DMS 273 treated with DMSO at 0.1 percent for 48 hours (cell line): ENCODE results near the gene SPRR2D.
"Not testable (repeated sequence)": the region's sequence is repeated elsewhere in the genome, so short reads cannot be mapped to it uniquely, and the experiment has no call there.

Experiments
- DNase-seq: peaks from one replicate; lab custom pipeline; 2025; lab: John Stamatoyannopoulos, UW

The SPRR2D gene

DNA sequence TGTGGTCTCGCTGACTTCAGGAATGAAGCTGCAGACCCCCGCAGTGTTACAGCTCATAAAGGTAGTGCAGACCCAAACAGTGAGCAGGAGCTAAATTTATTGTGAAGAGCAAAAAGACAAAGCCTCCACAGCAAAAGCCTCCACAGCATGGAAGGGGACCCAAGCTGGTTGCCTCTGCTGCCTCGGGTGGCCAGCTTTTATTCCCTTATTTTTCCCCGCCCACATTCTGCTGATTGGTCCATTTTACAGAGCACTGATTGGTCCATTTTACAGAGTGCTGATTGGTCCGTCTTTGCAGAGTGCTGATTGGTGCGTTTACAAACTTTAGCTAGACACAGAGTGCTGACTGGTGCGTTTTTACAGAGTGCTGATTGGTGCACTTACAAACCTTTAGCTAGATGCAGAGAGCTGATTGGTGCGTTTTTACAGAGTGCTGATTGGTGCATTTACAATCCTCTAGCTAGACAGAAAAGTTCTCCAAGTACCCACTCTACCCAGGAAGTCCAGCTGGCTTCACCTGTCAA lies 29.6 kb downstream of the SPRR2D start:
- DNase-seq: not testable (repeated sequence)

DNA sequence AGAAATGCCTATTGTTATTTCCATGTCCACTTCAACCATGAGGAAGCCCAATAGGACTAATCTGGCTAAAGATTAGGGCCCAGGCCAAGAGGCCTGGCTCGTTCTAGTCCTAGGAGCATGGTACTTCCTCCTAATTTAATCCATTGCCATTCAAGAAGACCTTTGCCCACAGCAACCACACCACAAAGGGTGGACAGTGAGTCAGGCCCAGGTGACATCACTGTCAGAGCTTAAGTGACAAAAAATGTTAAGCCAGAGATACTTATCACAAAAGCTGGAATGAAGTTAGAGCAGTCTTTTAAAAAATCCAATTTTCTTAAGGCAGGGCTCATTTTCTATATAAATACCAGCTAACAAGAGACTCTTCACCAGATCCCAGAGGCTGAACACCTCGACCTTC lies 39.5 kb downstream of the SPRR2D start, which contains the start of gene SPRR3:
Gene SPRR3 (plus strand): TSS at position 368 of the 400 bp plus-strand sequence. CDS start 1,272 bp downstream, outside the sequence.
- DNase-seq: no peak

GRCh38 chr1:153000294-153000693 lies 40.6 kb downstream of the SPRR2D start:
- DNase-seq: no peak

DNA sequence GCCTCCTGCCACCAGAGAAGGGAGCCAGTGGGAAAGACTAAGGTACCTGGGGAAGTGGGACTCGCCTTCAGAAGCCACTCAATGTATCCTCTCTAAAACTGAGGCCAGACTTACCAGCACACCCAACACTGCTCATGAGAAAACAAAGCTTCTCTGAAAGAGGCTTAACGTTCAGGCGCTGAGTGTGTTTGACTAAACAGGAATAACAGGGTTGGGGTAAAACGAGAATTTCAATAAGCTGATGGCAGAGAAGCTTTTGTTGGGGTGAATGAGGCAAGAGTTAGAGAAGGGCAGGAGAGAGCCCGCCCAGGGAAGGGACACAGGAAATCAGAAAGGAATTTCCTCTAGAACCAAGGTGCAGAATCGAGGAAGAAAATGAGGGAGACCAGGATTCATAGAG lies 41.1 kb downstream of the SPRR2D start:
- no peak for DNase-seq

DNA sequence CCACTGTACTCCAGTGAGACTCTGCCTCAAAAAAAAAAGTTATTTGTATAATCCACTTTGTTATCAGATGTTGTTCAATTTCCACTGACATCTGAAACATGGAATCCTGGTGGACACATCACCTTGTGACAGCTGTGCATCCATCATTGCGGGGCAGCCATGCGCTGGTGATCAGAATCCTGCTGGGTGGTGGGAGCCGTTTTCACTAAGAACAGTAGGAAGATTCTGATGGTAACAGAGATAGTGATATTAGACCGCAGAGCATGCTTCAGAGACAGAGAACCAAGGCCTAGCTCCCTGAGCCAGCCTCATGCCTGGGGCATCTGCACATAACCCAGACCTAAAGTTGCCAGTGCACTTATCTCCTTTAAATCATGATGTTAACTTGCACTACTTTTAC lies 42.4 kb downstream of the SPRR2D start:
- DNase-seq: no peak

DNA sequence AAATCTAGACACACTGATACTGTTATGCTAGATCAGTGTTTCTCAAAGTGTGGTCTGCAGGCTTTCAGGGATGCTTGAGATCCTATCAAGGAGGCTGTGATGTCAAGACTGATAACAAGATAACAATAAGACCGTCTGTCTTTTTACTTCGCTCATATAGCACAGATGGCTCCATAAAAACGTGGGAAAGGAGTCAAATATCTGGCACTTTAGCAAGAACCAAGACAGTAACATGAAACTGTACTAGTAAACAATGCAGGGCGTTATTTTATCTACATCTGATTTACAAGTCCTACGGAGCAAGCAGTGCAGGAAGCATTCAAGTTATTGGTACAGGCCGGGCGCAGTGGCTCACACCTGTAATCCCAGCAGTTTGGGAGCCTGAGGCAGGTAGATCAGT lies 43.0 kb downstream of the SPRR2D start:
- no peak for DNase-seq

- no peak for DNase-seq
Measured at GRCh38 chr1:152996633-152997400, 44.1 kb downstream of the SPRR2D start.

GRCh38 chr1:152995842-152996241 lies 45.1 kb downstream of the SPRR2D start:
- no peak for DNase-seq

- no peak for DNase-seq
Measured at GRCh38 chr1:152993186-152993585, 47.7 kb downstream of the SPRR2D start.
